ENCODE measurements around the gene MAPK10.
"Not testable (repeated sequence)": the region's sequence is repeated elsewhere in the genome, so short reads cannot be mapped to it uniquely, and the experiment has no call there.

The MAPK10 gene

GRCh38 chr4:86098691-86099090 is 261.2 kb downstream of the MAPK10 start:
- no peak for DNase-seq

GRCh38 chr4:86096373-86096772 is 263.5 kb downstream of the MAPK10 start:
- no peak for DNase-seq

- peak; percentile 71 for DNase-seq
Measured at GRCh38 chr4:86092684-86093083, 267.2 kb downstream of the MAPK10 start.

DNA sequence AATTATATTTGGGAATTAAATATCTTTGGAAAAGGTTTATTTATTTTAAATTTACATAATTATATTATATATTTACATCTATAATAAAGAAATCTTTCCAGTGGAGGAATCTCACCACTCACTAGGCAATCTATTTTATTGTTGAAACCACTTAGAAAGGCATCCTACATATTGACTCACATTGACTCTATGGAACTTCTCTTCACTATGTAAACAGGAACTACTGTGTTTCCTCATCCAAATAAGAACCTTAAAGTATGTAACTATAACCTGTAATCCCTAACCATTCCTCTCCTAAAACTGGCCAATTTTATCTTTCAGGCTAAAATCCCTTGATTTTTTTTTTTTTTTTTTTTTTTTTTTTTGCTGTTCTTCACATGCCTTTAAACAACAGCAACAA is 268.7 kb downstream of the MAPK10 start:
- DNase-seq = no peak

GRCh38 chr4:86089781-86090323 is 270.0 kb downstream of the MAPK10 start:
- no peak for DNase-seq

DNA sequence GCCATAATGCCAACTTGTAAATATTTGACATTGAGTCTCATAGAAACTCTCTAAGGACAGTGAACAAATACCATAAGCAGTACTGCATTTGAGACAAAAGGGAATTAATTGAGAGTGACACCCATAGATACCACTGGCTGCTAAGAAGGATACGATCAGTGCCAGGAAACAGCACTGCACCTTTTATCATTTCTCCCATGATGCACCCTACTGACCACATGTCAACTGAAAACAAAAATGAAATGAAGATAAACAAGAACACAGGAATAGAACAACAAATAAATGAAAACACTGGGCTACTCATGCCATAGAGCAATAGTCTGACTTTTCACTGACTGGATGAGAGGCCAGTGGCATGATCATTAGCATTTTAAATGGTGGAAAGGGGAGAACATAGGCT is 270.8 kb downstream of the MAPK10 start:
- no peak for DNase-seq

GRCh38 chr4:86075796-86076195 is 284.1 kb downstream of the MAPK10 start:
- DNase-seq = not testable (repeated sequence)

- DNase-seq = no peak
Measured at GRCh38 chr4:86060341-86060740, 299.5 kb downstream of the MAPK10 start.

DNA sequence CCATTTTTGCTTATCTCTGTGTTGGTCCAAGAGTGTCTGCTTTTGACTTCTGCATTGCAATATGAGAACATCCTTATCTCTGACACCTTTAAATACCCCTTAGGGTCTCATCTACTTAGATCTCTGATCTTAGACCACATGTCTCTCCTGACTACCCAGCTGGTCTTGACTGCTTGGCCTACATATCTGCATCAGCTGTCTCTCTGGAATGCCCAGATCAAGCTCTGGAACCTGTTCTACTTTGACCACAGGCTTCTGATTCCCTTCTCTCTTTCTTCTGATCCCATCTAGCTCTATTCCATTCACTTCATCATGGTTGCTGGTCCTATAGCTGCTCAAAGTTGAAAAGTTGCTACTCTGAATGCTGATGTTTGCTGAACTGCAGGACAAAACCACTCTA is 301.2 kb downstream of the MAPK10 start:
- DNase-seq = no peak

DNA sequence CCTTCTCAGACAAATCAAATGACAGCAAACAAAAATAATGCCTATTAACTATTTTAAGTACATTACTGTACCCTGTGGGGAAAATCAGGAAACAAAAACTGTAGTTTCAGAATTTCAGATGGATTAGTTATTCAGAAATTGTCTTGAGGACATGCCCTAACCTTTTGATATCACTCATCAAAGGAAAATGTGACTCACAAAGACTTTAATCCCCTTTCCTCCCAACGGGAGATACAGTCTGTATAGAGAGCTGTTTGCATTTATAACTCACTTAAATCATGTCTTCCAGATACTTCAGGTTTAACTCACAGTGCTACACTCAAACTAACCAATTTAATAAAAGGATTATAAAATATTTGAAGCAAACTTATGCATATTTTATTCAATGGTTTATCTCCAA is 304.0 kb downstream of the MAPK10 start:
- DNase-seq = peak; percentile 9

DNA sequence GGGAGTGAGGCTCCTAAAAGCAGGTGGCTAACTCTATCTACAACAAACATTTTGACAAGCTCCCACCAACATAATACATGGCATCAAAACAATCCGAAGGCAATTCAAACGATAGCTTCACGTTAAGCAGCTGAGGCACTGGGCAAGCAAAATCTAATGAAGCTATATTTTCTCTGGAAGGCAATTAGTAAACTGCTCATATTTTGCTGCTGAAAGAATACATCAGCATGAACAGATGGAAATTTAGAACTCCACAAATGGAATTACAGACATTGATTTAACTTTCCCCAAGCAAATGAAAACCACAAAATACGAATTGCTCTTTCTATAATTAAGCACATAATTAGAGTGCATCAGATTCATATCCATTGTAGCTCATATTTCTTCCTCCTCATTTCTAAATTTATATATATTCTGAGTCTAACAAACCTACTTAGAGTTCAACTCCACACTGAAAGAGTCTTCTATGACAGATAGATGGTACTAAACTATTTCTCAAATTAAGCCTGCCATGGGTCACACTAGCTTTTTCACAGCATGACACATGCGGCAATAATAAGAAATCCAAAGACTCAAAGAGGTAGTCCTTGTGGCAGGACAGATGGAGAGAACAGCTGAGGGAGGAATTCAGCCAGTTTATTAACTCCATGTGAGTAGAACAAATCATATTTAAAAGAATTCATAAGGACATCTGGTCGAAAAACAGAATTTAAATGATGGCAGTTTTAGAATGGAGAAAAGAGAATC is 305.4 kb downstream of the MAPK10 start:
- no peak for DNase-seq

DNA sequence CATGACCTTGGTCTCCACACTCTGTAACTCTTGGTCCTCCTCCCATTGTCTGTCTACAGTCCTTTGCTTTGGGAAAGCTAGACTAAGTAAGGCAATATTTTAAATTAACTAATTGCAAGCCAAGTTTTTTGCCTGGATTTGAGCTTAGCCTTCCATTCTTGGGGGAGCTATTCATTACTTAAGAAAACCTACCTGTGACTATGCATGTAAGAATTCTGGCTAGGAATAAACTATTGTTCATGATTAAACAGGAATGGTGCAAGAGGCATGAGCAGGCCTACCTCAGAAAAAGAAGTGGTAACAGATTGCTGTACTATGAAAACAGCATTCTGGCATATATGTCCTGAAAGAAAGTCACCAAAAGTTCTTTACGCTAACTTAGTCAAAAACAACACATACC is 309.4 kb downstream of the MAPK10 start:
- no peak for DNase-seq

DNA sequence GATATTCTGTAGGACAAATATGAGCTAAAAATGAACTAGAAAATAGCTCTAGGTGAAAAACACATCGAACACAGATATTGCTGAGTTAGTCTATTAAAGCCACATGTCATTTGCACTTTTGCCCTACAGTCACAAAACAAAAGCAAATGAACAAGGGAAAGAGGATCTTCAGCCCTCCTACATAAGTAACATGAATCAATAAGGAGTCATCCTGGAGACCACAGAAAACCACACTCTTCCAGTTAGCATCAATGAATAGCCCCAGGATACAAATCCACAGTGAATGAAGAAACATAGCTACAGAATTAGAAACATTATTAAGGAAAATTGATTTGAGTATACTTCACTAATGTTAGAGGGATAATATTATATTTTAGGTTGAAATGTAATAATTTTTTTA is 311.4 kb downstream of the MAPK10 start:
- DNase-seq = peak; percentile 57

GRCh38 chr4:86044593-86044985 is 315.3 kb downstream of the MAPK10 start:
- no peak for DNase-seq

GRCh38 chr4:86043755-86044592 is 315.9 kb downstream of the MAPK10 start:
- peak; percentile 63 for DNase-seq

- DNase-seq = no peak
Measured at GRCh38 chr4:86038037-86038436, 321.8 kb downstream of the MAPK10 start.

GRCh38 chr4:86036736-86037135 is 323.1 kb downstream of the MAPK10 start:
- DNase-seq = peak; percentile 29

GRCh38 chr4:86035688-86036087 is 324.2 kb downstream of the MAPK10 start:
- peak; percentile 46 for DNase-seq

GRCh38 chr4:86034616-86035015 is 325.2 kb downstream of the MAPK10 start:
- no peak for DNase-seq

- peak; percentile 56 for DNase-seq
Measured at GRCh38 chr4:86033171-86033570, 326.7 kb downstream of the MAPK10 start.

GRCh38 chr4:86032476-86033022 is 327.3 kb downstream of the MAPK10 start:
- peak; percentile 93 for DNase-seq

DNA sequence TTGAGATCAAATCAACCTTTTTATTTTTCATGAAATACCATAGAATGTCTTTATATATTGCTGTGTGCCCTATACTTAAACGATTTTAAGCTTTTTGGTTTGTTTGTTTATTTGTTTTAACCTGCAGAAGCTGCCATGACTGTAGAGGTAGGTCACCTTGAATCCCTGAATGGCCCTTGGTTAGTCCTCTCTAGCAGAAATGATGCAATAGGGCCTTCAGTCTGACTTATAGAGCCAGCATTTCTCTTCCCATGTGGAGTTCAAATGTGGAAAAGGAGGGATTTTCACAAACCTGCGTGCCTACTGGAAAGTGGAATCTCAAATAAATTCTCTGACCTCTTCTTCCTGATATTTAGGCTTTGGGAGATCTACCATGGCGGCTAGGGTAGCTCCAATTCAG is 327.9 kb downstream of the MAPK10 start:
- DNase-seq = no peak

- no peak for DNase-seq
Measured at GRCh38 chr4:86026720-86027119, 333.1 kb downstream of the MAPK10 start.

DNA sequence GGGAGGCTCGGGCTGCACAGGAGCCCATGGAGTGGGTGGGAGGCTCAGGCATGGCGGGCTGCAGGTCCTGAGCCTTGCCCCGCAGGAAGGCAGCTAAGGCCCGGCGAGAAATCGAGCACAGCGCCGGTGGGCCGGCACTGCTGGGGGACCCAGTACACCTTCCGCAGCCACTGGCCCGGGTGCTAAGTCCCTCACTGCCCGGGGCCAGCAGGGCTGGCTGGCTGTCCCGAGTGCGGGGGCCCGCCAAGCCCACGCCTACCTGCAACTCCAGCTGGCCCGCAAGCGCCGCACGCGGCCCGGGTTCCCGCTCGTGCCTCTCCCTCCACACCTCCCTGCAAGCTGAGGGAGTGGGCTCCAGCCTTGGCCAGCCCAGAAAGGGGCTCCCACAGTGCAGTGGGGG is 338.2 kb downstream of the MAPK10 start:
- not testable (repeated sequence) for DNase-seq
